HG03439 (cell line): ENCODE results near the gene UPF2.

Experiments used
- ATAC-seq: cut with Tn5 transposase; IDR thresholded peaks from one replicate; pipeline ENCODE4 v1.9.1; 2021; ENCODE audit warnings: mild to moderate bottlenecking, moderate library complexity; ENCODE audit not compliant: unreplicated experiment

The UPF2 gene

DNA sequence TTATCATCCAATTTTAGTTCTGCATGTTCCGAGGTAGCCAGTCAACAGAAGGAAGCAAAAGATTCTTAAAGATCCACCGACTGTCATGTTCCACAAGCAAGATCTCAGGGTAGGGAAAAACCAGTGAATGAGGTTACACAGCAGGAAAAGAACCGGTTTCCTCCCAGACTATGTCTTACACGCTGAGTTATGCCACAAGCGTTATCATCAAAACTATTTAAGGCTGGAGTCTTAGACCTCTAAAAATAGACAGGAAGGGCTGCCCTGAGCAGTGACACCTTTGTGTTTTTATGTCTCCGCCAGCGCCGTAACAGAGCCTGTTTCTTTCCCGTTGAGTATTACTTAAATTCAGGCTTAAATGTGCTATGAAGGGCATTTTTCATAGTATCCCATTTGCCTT, 171.1 kb downstream of the UPF2 start:
- no peak for ATAC-seq

DNA sequence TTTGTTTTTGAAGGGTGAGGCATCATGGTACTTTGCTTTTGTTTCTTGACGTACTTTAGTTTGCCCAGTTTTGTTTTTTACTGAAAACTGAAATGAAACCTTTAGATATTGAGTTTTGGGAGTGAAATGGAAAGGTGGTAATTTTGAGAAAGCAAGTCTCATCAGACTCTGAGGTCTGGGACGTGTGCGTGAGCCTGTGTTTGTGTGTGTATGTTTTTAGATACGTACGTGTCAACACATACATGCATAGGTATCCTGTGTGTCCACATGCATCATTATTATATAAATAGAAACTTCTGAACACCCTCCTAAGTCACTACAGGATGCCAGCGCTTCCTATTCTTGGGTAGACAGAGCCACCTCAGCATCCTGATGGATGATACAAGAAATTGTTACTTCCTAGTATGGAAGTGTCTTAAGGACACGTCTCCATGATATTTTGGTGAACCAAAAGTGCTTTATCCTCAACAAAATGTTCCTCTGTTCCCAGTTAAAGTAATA, 171.7 kb downstream of the UPF2 start:
- no peak for ATAC-seq

GRCh38 chr10:11870461-11870780, 172.2 kb downstream of the UPF2 start:
- no peak for ATAC-seq
